CD4-positive, alpha-beta T cell treated with Interleukin-10 for 1 hour (primary cell): Measurements from ENCODE around the gene JAZF1.

Experiments
- DNase-seq: peaks from one replicate; pipeline ENCODE4 v3.0.0-alpha.2; 2020

JAZF1 gene

DNA sequence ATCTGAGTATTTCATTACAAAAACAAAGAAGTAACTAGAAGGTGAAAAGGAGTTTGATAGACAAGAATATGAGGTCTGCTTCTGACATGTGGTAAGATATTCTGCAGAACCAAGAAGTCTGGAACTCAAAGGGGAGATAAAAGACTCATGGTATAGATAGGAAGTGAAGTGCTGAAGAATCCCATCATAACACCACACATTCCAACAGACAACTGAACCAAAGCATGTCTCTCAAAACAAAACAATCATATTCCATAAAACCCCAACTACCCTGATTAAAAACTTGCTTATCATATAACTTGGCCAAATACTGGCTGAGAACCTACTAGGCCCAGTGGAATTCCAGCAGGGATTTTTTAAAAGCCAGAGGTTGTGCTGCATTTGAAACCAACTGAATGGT lies 178.7 kb downstream of the JAZF1 start:
- DNase-seq: no peak

DNA sequence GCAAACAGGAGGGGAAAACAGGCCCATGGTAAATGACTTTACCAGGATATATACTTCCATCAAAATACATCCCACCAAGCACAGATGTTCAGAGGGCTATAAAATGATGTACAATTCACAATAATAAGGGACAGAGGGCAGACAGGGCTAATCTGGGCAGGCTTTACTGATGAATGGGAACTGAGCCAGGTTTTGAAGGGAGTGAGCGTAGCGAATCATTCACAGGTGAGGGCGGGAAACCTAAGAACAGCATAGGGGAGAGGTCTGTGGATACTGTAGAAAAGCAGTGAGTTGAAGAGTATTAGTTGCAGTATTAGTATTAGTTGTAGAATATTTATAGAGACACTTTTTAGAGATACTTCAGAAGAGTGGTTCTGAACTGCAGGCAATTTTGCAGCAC lies 180.8 kb downstream of the JAZF1 start:
- DNase-seq: no peak

DNA sequence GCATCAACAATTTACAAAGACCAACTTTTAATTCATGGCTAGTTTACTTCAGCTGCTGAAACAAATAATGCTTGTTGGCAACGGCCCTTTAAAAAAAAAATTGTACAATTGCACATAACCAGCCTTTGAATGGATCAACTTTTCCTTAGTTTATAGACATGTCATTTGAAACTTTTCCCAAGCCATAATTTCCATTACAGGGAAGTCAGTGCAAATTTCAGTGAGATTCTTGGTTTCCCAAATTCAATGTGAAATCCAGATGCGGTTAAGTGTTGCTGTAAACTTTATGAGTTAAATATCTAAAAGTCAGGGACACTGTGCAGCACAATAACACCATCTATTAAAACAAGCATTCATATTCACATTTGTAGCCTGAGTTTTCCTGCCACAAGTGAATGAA lies 182.2 kb downstream of the JAZF1 start:
- no peak for DNase-seq

DNA sequence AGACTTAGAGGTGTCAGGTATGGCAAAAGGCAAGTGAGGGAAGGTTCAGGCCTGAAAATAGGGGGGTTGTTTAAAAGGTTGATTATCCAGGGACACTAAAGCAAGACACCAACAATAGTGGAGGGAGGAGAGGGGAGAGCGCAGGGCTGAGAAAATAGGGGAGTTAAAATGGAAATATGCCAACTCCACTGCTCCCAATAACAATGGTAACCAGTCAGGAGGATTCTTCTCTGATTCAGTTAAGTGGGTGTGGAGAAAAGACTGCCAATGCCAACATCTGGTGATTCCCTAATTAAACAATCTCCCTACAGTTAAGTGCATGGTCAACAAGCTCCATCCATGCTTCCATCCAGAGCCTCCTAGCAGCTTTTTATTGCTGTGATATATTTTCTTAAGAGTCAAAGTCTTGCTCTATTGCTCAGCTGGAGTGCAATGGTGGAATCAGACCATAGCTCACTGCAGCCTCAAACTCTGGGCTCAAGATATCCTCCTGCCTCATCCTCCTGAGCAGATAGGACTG lies 183.3 kb downstream of the JAZF1 start:
- no peak for DNase-seq

DNA sequence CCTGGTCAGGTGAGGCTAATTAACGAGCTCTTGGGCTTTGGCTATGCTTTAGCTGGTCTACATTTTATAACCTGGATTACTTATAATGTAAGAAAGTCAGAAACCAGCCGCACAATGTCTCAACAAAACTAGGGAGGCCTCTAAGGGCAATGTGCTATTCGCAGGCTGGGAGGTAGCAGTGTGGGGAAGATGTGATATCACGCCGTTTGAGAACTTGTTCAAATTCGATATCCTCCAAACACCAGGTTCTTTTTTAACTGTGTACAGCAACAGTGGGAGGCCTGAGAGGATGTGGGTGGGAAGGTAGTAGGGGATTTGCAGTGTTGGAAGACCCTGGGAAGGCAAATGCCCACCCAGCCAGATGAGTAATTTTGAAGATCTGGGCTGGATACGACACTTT lies 184.5 kb downstream of the JAZF1 start:
- DNase-seq: no peak

- no peak for DNase-seq
Measured at GRCh38 chr7:27995228-27995627, 185.4 kb downstream of the JAZF1 start.

DNA sequence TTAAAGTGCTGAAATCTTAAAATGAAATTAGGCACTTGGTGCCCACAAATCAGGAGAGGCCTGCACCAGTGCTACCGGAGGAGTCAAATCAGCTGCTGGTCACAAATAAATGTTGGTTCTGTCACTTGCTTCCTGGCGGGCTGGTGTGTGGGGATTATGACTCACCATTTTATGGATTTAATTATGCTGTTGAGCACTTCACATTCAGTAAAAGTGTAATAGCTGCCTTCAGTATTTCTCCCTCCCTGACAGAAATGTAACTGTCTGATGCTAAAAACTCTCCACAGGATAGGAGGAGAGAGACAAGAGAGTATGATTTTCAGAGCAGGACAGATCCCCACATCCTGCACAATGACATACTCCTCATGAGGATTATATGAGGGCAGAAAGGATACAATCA lies 186.0 kb downstream of the JAZF1 start:
- DNase-seq: no peak

GRCh38 chr7:27992755-27993493 lies 187.7 kb downstream of the JAZF1 start:
- no peak for DNase-seq

- no peak for DNase-seq
Measured at GRCh38 chr7:27992097-27992496, 188.5 kb downstream of the JAZF1 start.

GRCh38 chr7:27991006-27991528 lies 189.5 kb downstream of the JAZF1 start:
- no peak for DNase-seq

- no peak for DNase-seq
Measured at GRCh38 chr7:27976531-27976930, 204.1 kb downstream of the JAZF1 start.

DNA sequence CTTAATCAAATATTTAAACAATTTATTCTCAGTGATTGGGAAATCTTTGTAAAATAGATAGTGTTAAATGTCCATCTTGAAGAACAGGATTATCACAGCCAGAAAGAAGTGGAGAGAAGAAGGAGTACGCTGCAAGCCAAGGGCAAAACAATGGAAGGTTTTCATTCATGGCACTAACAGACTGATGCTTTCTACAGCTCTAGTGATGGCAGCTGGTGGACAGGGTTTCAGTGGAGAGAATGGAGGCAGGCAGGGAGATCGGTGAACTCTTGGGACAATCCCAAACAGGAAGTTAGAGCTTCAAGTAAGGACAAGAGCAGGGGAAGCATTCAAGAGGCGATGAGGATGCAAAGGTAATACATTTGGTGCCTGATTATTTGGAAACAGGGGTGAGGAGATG lies 207.0 kb downstream of the JAZF1 start:
- DNase-seq: no peak

GRCh38 chr7:27972276-27972675 lies 208.3 kb downstream of the JAZF1 start:
- DNase-seq: peak; percentile 41

DNA sequence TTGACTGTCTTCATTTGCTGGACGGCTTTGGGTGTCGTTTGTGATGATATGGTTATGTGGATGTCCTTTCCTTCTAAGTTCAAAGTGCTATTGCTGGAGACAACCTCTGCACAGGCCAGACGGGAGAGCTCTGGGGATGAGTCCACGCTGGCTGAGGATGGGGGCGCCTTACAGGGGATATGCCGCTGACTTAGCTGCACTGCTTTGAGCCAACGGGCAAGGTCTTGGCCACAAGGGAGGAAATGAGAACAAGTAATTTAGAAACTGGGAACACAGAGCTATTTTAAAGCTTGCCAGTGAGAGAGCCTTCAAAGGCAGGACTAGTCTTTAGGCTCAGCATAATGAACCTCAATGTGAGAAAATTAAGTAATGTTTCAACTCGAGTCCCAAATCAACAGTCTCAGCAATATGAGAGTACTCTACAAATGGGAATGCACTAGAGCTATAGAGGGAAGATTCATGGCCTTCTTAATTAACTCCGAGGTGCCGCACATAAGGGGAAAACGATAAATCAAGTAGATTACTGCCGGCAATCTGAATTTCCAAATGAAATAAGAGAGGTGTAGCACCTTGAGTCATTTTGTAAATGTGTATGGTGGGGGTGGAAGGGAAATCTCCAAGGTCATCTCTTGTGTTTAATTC lies 209.3 kb downstream of the JAZF1 start:
- DNase-seq: no peak

- DNase-seq: no peak
Measured at GRCh38 chr7:27970350-27970749, 210.2 kb downstream of the JAZF1 start.

DNA sequence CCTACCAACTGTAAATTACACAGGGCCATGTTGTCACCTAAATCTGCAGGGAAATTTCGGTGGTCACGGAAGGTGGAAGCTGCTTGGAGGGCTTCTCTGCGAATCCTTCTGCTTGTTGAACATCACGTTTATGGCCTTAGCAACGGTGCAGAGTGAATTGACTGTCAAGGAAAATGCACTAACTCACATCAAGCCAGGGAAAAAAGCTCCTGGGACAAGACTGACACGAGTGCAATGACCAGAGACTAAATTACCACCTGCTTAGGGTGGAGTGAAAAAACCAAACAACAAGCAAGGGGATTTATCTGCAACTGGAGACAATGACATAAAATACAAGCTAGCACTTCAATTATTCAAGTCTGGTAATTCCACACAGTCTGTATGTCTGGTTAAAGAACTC lies 211.2 kb downstream of the JAZF1 start:
- no peak for DNase-seq

GRCh38 chr7:27967639-27968038 lies 213.0 kb downstream of the JAZF1 start:
- DNase-seq: no peak

GRCh38 chr7:27966219-27966780 lies 214.3 kb downstream of the JAZF1 start:
- DNase-seq: no peak

DNA sequence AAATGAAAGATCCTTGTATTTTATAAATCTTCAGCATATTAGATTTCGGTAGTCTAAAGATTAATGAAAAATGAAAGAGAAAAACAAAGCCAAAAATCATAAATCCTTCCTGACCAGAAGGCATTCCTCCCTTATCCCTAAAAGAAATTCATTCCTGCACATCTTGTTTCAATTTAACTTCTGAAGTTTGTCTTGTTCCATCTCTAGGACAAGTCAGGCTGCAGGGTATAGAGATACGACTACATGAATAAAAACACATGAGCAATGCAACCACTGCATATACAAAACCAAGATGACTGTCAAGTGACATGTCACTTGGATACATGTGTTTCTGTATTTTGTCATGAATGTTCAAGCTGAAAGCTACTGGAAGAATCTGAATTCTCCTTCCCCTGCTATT lies 214.9 kb downstream of the JAZF1 start:
- DNase-seq: no peak

DNA sequence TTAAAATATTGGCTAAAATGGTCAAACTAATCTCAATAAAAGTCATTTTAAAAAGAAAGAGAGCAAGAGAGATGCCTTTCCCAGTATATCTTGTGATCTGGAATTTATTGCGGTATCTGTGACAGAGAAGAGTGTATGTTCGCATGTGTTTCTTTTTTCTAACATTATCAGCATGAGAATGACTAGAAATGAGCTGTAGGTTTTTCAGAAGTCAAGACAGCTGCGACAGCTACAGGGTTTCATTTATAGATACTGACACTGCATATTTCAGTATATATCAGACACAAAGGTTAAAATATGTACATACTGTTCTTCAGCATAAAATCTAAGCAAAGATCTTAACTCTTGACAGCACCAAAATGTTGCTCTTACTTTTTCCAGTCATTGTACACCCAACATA lies 215.8 kb downstream of the JAZF1 start:
- no peak for DNase-seq

DNA sequence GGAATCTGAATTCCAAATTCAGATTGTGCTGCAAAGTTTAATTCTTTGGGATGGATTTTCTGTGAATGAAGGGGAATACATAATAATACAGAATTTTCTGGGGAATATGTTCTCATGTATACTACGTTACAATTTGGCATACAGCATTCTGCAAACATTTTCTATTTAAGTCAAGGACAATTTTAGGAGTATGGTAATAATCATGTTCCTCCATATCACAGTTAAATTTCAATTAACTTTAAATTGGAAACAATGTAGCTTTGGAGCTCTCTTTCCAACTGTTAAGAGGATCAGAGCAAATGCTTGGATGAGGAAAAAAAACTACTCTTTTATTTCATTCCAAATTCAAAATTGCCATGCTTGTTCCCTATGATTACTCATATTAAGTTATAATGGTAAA lies 217.5 kb downstream of the JAZF1 start:
- DNase-seq: no peak

- DNase-seq: no peak
Measured at GRCh38 chr7:27962273-27962672, 218.3 kb downstream of the JAZF1 start.

GRCh38 chr7:27961255-27961654 lies 219.3 kb downstream of the JAZF1 start:
- DNase-seq: no peak

DNA sequence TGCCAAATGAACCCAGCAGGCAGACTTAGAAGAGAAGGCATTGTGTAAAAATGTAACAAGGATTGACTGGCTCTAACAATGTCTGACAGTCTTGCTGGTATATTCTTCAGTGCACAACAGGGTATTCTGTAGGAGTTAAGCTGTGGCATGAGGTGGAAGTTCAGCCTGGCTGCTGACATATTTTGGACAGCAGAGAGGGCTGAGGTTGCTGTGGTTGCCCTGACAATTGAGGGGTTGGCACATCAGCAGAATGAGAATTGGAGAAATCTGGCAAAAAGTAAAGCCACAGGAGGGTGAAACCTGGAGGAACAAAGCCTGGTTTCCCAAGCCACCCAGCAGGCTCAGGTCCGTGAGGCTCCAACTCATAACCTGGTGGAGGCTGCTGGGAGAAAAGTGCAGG lies 220.2 kb downstream of the JAZF1 start:
- DNase-seq: no peak
